ENCODE results near the gene CHRNA9. TPM values are rescaled to one million over a fixed set of nuclear protein-coding genes. Genes with fewer than 3 reads are reported as not detected.

Gene CHRNA9
- total RNA-seq, 1 donor from 2014 or later = not detected

DNA sequence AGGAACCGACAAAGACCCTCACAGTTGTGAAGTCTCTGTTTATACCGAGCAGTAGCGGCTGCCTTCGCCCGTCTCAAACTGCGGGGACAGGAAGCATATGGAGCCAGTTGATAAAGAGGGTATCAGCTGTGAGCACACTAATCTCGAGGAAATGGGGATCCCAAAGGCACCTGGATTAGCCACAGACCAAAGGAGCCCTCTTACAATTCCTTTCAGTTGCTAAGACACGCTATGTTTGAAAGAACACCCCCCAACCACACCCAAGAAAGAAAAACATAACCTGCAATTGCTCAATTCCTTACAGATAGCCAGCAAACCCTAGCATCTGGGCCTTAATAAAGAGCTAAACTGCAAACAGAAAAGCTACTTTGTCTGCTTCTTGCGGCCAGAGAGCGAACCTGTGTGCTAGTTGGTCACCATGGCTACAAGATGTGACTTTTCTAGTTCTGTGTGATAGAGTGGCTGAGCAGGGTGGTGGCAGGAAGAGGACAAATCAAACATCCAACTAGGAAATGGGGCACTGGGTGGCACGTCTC is 23.3 kb upstream of the CHRNA9 start:
- no peak overlapping the region for H3K4me3 Mint-ChIP-seq (ENCODE audit: unreplicated experiment)
- H3K36me3 Mint-ChIP-seq (ENCODE audit: unreplicated experiment) = no peaks in the 10 kb centered on the region
- peaks cover 14% of the 10 kb centered on the region for H3K4me1 Mint-ChIP-seq (ENCODE audit: unreplicated experiment)
- no peaks in the 10 kb centered on the region for H3K9me3 Mint-ChIP-seq (ENCODE audit: unreplicated experiment)
- TF ChIP-seq, protein P1, sequence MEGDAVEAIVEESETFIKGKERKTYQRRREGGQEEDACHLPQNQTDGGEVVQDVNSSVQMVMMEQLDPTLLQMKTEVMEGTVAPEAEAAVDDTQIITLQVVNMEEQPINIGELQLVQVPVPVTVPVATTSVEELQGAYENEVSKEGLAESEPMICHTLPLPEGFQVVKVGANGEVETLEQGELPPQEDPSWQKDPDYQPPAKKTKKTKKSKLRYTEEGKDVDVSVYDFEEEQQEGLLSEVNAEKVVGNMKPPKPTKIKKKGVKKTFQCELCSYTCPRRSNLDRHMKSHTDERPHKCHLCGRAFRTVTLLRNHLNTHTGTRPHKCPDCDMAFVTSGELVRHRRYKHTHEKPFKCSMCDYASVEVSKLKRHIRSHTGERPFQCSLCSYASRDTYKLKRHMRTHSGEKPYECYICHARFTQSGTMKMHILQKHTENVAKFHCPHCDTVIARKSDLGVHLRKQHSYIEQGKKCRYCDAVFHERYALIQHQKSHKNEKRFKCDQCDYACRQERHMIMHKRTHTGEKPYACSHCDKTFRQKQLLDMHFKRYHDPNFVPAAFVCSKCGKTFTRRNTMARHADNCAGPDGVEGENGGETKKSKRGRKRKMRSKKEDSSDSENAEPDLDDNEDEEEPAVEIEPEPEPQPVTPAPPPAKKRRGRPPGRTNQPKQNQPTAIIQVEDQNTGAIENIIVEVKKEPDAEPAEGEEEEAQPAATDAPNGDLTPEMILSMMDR (IDR thresholded peaks at IDR 0.05) = no peak
- DNase-seq (ENCODE audit: extremely low spot score, unreplicated experiment) = no peak
- H3K27me3 Mint-ChIP-seq (ENCODE audit: unreplicated experiment) = no peaks in the 10 kb centered on the region
- no peak overlapping the region for H3K27ac Mint-ChIP-seq (ENCODE audit: unreplicated experiment)

DNA sequence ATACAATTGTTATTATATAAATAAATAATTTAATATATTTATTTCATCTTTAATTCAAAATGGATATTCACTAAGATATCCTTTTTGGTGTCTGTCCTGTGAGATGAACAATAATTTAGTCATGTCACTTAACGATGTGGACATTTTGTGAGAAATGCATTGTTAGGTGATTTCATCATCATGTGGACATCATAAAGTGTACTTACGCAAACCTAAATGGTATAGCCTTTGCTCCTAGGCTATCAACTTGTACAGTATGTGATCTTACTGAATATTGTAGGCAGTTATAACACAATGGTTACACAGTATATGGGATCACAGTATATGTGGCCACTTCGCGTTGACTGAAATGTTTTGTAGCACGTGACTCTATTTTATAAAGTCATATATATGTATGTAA is 20.2 kb upstream of the CHRNA9 start:
- no peak overlapping the region for H3K27ac Mint-ChIP-seq (ENCODE audit: unreplicated experiment)
- H3K9me3 Mint-ChIP-seq (ENCODE audit: unreplicated experiment) = no peaks in the 10 kb centered on the region
- no peaks in the 10 kb centered on the region for H3K27me3 Mint-ChIP-seq (ENCODE audit: unreplicated experiment)
- TF ChIP-seq, protein P1 (IDR thresholded peaks at IDR 0.05) = no peak
- no peak for DNase-seq (ENCODE audit: extremely low spot score, unreplicated experiment)
- peaks cover 22% of the 10 kb centered on the region for H3K4me1 Mint-ChIP-seq (ENCODE audit: unreplicated experiment)
- H3K36me3 Mint-ChIP-seq (ENCODE audit: unreplicated experiment) = no peaks in the 10 kb centered on the region
- H3K4me3 Mint-ChIP-seq (ENCODE audit: unreplicated experiment) = no peak overlapping the region

DNA sequence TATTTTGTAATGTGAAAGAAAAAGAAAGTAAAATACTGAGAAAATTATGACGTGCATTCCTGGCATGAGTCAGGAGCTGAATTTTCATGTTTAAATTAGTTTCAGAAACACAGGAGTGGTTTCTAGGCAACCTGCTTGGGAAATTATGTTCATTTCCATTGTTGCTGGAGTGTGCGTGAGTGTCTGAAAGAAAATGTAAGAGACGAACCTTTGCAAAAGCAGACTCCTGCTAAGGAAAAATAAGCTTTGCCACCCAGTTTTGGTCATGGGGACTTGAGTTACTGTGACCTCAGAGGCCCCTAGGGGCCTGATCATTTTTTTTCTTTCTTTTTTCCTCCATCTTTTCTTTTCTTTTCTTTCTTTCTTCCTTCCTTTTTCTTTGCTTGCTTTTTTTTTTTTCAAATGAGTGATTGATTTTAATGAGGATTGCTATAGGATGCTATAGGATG is 18.8 kb upstream of the CHRNA9 start:
- H3K27ac Mint-ChIP-seq (ENCODE audit: unreplicated experiment) = peak overlapping the region; percentile 100
- H3K4me3 Mint-ChIP-seq (ENCODE audit: unreplicated experiment) = peak overlapping the region; percentile 72
- TF ChIP-seq, protein P1 (IDR thresholded peaks at IDR 0.05) = no peak
- no peaks in the 10 kb centered on the region for H3K9me3 Mint-ChIP-seq (ENCODE audit: unreplicated experiment)
- no peaks in the 10 kb centered on the region for H3K27me3 Mint-ChIP-seq (ENCODE audit: unreplicated experiment)
- no peak for DNase-seq (ENCODE audit: extremely low spot score, unreplicated experiment)
- peaks cover 25% of the 10 kb centered on the region for H3K4me1 Mint-ChIP-seq (ENCODE audit: unreplicated experiment)
- H3K36me3 Mint-ChIP-seq (ENCODE audit: unreplicated experiment) = no peaks in the 10 kb centered on the region

DNA sequence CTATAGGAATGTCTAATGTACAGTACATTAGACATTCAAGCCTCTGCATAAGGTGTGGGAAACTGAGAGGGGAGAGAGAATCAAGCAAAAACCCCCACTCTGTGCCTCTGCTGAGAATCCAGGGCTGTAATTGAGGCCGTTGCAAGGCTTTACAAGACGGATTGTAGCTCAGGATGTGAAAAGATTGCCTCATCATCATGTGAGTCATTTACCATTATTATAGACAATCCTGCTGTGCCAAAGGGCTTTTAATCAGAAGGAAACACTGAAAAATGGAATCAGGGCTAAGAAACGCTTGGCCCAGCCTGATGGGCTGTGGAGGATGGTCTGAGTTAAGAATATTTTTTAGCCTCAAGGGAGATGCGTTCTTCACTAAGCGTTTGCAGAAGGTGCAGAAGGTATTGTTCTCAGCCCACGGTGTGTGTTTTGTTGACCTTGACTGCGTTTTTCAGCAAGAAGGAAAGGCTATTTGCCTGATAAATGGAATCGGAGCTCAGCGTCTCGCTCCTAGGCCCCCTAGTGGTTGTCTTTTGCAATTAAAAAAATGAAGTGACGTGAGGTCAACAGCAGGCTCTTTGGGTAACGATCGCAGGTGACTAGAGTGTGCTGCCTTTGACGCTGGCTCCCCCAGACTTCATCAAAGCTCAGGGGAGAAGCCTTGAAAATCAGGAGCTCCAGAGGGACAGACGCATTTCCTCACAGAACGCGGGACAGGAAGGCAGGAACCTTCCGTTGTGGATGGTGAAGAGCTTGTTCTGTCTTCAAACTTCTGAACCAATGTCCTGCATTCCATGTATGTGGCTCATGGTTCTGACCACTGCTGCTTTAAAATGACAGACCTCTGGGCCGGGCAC is 18.1 kb upstream of the CHRNA9 start:
- peak; percentile 88 for DNase-seq (ENCODE audit: extremely low spot score, unreplicated experiment)
- Mint-ChIP-seq H3K9me3 (ENCODE audit: unreplicated experiment) (no peaks in the 10 kb centered on the region), H3K27me3 (ENCODE audit: unreplicated experiment) (no peaks in the 10 kb centered on the region), H3K4me3 (ENCODE audit: unreplicated experiment) (peak overlapping the region; percentile 72), H3K4me1 (ENCODE audit: unreplicated experiment) (peaks cover 32% of the 10 kb centered on the region), H3K36me3 (ENCODE audit: unreplicated experiment) (no peaks in the 10 kb centered on the region), H3K27ac (ENCODE audit: unreplicated experiment) (peak overlapping the region; percentile 100)
- TF ChIP-seq, protein P1 (IDR thresholded peaks at IDR 0.05) = peak; percentile 80

DNA sequence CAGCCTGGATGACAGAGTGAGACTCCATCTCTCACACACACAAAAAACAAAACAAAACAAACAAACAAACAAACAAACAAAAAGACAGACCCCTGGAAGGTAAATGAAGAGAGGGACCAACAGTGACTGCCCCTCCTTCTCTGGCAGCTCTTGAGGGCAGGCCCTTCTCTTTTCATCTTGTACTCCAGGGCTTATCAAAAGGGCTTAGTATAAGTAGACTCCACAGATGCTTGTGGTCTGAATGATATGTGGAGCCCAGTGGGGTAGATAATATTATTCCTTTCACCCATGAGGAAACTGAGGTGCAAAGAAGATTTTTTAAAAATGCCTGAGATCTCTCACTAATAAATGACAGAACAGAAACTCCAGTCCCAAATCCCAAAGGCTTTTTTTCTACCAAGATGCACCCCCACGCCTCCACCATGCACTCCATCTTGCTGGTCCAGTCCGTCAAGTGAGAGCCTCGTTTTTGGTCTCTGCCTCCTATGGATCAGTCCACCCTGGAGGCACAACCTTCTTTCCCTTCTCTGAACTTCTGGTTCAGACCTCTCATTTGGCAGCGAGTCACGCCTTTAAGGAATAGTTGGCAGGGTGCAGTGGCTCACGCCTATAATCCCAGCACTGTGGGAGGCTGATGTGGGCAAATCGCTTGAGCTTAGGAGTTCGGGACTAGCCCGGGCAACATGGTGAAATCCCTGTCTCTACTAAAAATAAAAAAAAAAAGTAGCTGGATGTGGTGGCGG is 17.0 kb upstream of the CHRNA9 start:
- Mint-ChIP-seq H3K4me3 (ENCODE audit: unreplicated experiment) (no peak overlapping the region), H3K27me3 (ENCODE audit: unreplicated experiment) (no peaks in the 10 kb centered on the region), H3K27ac (ENCODE audit: unreplicated experiment) (peak overlapping the region; percentile 21), H3K9me3 (ENCODE audit: unreplicated experiment) (no peaks in the 10 kb centered on the region), H3K36me3 (ENCODE audit: unreplicated experiment) (no peaks in the 10 kb centered on the region), H3K4me1 (ENCODE audit: unreplicated experiment) (peaks cover 36% of the 10 kb centered on the region)
- no peak for DNase-seq (ENCODE audit: extremely low spot score, unreplicated experiment)
- TF ChIP-seq, protein P1 (IDR thresholded peaks at IDR 0.05) = no peak

Measured in osteocyte (in vitro differentiated cells).